ENCODE data around the gene GPR35.

GPR35 gene

GRCh38 chr2:240589375-240589774 is 35.9 kb upstream of the GPR35 start:
- no peak for DNase-seq (ENCODE audit: low read depth in 2 of 2)

- no peak for DNase-seq (ENCODE audit: low read depth in 2 of 2)
Observed at GRCh38 chr2:240589850-240590525, 35.3 kb upstream of the GPR35 start.

GRCh38 chr2:240590681-240591111 is 34.6 kb upstream of the GPR35 start:
- DNase-seq (ENCODE audit: low read depth in 2 of 2) = no peak

- DNase-seq (ENCODE audit: low read depth in 2 of 2) = no peak
Observed at GRCh38 chr2:240591226-240591625, 34.1 kb upstream of the GPR35 start.

- no peak for DNase-seq (ENCODE audit: low read depth in 2 of 2)
Observed at GRCh38 chr2:240591784-240592183, 33.5 kb upstream of the GPR35 start.

DNA sequence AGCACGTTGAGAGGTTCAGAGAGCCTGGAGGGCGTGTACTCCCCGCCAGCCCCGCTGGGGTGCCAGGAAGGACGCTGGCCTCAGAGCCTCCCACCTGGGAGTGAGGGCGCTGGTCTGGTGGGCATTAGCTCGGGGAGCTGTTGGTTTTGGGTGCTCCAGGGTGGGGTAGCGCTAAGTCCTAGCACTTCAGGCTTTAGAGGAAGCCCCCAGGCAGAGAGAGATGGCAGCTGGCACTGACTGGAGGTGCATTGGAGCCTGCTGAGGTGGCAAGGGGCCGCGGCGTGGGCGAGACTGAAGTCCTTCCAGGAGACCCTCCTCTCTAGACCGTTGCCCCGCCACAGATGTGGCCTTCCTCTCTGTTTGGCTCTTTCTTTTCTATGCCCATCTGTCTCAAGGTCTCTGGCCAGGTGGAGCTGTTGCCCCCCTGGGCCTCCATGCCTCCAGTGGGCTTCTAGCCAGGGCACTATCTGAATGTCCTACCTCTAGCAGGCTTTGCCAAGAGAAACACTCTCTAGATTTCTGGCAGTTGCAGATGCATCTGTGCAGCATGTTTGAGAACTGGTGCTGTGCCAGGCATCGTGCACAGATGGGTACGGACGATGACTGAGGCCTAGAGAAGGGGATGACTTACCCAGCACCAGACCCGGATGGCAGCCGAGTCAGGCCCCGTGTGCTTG is 32.1 kb upstream of the GPR35 start:
- DNase-seq (ENCODE audit: low read depth in 2 of 2) = no peak

- DNase-seq (ENCODE audit: low read depth in 2 of 2) = no peak
Observed at GRCh38 chr2:240593703-240594451, 31.4 kb upstream of the GPR35 start.

GRCh38 chr2:240594511-240595380 is 30.5 kb upstream of the GPR35 start:
- DNase-seq (ENCODE audit: low read depth in 2 of 2) = no peak

DNA sequence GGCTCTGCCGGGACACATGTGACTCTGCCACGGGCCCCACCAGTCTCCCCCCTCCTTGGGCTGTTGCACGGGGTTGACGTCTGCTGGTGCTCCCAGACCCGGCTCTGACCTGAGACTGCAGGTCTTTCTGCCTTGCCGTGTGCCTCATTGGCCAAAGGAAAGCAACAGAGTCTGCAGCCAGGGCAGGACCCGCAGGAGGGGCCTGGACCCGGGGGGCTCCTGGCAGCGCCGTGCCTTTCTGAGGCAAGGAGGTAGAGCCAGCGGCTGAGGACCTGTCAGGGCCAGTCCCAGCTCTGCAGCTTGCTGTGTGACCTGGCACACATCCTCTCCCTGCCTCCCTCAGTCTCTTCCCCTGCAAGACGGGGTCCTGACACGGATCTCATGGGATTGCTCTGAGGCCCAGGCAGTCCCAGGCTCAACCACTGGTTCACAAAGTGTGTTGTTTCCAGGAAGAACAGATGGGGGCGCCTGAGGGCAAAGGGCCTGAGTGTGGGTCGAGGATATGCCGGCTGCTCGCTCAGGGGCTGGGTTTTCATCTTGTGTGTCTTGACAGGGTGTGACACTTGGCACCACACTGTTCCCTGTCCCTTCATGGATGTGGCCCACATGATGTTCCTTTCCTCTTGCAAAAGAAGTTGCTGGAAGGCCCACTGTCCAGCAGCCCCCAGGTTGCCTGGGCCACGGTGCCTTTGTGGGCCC is 29.8 kb upstream of the GPR35 start:
- no peak for DNase-seq (ENCODE audit: low read depth in 2 of 2)

- DNase-seq (ENCODE audit: low read depth in 2 of 2) = no peak
Observed at GRCh38 chr2:240596080-240596460, 29.2 kb upstream of the GPR35 start.

DNA sequence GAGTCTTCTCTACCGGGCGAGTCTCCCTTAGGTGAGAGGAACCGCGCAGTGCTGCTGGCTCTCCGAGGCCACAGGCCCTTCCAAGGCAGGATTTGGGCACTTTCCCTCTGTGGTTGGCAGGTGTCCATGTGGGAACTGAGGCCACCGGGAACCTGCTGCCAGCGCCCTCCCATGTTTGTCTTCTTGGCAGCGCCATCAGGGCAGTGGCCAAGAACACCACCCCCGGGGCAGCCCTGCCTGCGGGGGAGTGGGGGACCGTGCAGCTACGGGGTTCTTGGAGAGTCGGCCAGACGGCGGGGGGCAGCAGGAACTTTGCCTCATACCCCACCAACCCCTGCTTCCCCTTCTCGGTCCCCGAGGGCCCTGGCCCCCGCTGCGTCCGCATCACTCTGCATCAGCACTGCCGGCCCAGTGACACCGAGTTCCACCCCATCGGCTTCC is 28.8 kb upstream of the GPR35 start:
- no peak for DNase-seq (ENCODE audit: low read depth in 2 of 2)

DNA sequence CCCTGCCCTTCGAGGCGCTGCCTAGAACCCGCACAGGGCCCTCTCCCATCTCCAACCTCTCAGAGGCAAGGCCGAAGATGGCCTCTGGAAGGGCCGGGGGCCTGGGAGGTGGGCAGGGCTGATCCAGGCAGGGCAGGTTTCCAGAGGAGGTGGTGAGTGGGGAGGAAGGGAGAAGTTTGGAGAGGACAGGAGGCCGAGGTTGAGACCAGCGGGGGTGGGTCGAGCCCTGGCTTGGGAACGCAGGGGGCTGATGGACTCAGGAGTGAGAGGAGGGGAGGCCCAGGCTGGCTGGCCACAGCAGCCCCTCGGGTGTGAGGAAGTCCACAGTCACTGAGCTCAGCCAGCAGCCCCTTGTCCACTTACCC is 28.2 kb upstream of the GPR35 start:
- DNase-seq (ENCODE audit: low read depth in 2 of 2) = no peak

DNA sequence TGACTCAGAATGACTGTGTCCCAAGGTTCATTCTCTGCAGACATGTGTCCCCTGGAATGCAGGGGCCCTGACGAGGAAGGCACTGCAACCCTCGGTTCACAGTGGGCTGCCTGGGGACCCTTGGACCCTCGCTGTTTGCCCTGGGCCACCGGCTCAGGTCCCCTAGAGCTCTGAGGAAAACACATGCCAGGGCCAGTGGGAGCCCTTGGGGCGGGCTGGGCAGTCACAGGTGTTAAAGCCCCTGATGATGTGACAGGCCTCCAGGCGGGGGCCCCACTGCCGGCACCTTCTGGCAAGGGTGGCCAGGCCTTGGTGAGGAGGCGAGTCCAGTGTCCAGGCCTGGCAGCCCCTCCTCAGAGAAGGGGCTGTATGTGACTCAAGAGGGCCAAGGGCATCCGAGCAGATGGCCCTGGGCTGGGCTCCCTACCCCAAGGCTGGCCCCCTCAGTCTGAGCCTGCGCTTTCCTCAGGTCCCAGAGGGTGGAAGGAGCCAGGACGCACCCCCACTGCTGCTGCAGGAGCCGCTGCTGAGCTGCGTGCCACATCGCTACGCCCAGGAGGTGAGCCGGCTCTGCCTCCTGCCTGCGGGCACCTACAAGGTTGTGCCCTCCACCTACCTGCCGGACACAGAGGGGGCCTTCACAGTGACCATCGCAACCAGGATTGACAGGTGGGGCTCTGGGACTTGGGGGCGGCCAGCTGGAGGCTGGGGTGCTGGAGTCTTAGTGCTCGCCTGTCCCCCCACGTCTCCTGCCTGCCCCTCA is 27.7 kb upstream of the GPR35 start:
- DNase-seq (ENCODE audit: low read depth in 2 of 2) = no peak

DNA sequence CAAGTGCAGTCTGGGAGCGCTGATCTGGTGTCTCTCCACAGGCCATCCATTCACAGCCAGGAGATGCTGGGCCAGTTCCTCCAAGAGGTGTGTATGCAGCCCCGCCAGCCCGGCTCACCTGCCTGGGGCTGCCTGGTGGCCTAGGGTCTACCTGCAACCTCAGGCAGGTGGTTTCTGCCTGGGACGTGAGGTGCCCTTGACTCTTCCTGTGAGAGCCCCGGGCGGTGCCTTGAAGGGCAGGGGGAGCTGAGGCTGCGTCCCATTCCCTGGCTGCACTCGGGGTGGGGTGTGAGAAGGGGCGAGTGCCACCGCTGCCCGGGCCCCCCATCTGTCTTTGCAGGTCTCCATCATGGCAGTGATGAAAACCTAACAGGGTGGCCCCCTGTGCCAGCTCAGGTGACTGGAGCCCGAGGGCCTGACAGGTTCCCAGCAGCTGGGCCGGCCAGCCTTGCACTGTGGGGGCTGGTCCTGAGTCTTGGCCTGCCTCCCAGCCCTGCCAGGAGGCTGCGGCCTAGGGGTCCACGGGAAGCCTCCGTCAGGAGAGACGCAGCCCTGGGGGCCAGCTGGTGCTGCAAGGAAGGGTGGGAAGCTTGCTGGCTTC is 26.9 kb upstream of the GPR35 start:
- DNase-seq (ENCODE audit: low read depth in 2 of 2) = no peak

DNA sequence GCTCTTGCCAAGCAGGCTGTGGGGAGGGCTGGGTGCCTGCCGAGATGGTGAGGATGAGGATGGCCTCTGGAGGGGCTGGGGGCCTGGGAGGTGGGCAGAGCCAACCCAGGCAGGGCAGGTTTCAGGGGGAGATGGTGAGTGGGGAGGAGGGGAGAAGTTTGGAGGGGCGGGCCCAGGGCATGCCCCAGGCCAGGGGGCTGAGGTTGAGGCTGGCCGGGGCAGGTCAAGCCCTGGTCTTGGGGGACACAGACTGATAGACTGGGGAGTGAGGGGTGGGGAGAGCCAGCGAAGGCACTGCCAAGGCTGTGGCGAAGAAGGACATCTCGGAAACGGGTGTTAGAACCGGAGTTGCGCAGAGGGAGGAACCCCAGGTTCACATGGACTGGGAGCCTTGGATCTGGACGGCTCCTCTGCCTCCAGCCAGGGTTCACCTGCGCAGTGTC is 26.1 kb upstream of the GPR35 start:
- no peak for DNase-seq (ENCODE audit: low read depth in 2 of 2)

DNA sequence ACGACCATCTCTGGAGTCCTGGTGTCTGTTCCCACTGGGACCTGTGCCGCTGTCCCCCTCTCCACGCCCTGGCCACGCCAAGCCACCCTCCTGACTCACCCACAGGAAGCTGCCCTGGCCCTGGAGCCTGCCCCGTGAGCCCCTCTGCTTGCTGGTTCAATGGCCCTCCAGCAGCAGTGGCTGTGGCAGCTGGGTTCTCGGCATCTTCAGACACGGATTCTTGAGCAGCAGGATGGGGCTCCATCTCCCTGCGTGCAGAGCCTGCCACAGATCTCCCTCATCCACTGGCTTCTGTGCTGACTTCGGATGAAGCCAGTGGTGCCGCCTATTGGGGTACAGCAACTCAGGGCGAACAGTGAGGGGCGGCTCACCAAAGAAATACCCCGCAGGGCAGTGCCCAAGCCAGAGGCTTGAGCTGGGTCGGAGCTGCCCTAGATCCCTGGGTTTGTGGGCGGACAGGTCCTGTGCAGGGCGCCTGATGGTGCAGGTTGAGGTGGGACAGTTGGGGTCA is 24.8 kb upstream of the GPR35 start:
- no peak for DNase-seq (ENCODE audit: low read depth in 2 of 2)

DNA sequence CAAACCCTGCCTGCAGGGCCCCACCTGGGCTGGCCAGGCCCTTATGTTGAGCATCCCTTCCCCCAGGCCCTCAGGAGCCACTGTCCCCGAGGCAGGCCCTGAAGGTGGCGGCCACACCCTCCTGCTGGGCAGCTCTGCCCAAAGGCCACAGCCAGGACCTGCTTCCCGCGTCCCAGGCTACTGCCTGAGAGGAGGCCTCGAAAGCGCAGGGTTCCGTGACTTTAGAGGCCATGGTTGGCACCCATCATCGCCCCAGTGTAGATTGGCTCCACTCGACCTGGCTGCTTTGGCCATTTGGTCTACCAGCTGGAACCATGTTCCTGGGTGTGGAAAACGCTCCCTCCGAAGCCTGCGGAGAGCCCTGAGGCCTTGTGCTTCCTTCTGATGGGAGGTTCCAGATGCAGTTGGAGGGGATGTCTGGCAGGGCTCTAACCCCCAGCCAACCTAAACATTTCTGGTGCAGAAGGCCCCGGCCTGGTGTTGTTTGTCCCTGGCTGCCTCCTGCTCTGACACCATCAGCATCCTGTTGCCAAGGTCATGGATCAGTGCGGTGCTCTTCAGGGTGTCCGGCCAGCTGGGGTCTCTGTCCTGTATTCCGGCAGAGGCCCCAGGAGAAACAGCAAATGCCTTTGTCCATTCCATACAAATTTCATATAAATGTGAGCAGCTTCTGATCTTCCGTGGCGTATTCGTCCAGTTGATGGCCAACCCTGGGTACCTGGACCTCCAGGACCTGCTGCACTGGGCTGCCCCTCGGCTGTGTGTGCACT is 24.0 kb upstream of the GPR35 start:
- DNase-seq (ENCODE audit: low read depth in 2 of 2) = no peak

DNA sequence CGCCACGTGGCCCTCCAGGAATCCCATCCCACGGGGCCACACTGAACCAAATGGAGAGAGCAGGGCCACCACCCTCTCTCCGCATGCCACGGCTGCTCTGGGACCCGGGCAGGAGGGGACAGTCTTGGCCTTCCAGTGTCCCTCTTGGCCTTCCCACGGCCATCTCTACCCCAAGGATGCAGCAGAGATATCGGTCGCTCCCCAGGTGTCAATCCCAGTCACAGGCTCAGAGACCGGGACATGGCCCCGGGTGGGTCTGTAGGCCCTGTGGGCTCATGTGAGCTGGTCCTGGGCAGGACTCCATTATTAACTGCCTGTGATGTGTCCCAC is 23.5 kb upstream of the GPR35 start:
- DNase-seq (ENCODE audit: low read depth in 2 of 2) = no peak

All from stimulated activated CD8-positive, alpha-beta memory T cell treated with anti-CD3 and anti-CD28 coated beads, Interleukin-7, amount 100 ng/mL, for 4 hours (primary cell).